ENCODE results near the gene CHMP4A. TPM values are rescaled to one million over a fixed set of nuclear protein-coding genes. Genes with fewer than 3 reads are reported as not detected.

CHMP4A gene
- total and polyA plus RNA-seq, 2 of the 13 experiments (the other 11 are each of a cell fraction or from before 2014, with no cell fraction given) = 83.6 to 113 TPM

DNA sequence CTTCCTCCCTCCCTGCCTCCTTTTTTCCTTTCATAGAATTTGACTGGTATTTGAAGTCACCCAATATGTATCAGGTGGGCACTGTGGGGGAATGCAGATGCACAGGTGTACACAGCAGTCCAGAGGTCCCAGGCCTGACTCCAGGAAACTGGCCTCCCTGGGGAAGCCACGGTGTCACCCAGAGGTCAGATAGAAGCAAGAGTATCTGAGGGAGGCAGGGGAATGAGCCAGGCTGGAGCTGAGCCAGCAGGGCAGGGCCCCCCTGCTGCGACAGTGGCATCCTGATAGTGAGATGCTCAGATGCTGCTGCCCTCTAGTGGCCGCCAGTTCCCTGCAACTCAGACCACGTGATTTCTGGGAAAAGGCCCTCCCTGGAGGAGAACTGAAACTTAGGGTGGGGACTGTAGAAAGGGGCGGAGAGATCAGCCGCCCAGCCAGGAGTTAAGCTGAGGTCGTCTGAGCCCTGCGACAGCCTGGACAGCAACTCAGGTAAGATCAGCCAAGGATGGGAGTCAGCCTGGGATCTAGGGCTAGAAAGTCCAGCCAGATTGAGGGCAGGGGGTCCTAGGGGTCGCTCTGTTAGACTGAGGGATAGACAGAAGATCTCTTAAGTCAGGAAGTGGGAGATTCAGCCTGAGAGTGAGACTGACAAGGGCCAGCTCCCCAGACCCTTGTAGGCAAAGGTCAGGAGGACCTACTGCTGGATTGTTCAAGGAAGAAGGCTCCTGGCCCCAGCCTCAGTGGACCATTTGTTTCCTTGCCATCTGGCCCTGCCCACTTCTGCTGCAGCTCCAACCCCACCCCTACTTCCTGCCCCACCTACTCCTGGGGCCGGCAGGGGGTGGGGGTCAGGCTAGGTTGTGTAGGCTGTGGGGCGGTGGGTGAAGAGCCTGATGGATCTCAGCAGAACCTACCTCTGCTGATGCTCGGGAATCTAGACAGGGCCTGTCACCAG, 52.2 kb downstream of the CHMP4A start, which contains the start of gene IRF9 (continued):
- TF ChIP-seq, protein P1, sequence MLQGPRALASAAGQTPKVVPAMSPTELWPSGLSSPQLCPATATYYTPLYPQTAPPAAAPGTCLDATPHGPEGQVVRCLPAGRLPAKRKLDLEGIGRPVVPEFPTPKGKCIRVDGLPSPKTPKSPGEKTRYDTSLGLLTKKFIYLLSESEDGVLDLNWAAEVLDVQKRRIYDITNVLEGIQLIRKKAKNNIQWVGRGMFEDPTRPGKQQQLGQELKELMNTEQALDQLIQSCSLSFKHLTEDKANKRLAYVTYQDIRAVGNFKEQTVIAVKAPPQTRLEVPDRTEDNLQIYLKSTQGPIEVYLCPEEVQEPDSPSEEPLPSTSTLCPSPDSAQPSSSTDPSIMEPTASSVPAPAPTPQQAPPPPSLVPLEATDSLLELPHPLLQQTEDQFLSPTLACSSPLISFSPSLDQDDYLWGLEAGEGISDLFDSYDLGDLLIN (CRISPR knock-in tag; IDR thresholded peaks at IDR 0.05; ENCODE audit: borderline replicate concordance) = peak; percentile 94
- TF ChIP-seq ELF1 (CRISPR knock-in tag; IDR thresholded peaks at IDR 0.05) (peak; percentile 88), FOXJ3 (CRISPR knock-in tag; IDR thresholded peaks at IDR 0.05; ENCODE audit: borderline replicate concordance) (peak; percentile 73; the same call in 1 of the 2 replicates), ZFP36L1 (CRISPR knock-in tag; IDR thresholded peaks at IDR 0.05) (peak; percentile 100), KLF12 (CRISPR knock-in tag; IDR thresholded peaks at IDR 0.05; ENCODE audit: borderline replicate concordance) (peak; percentile 95), ZNF883 (CRISPR knock-in tag; IDR thresholded peaks at IDR 0.05; ENCODE audit: not compliant biosample characterization) (peak; percentile 93), ZNF350 (CRISPR knock-in tag; IDR thresholded peaks at IDR 0.05; ENCODE audit: borderline replicate concordance, low read depth) (peak; percentile 100), ZNF713 (CRISPR knock-in tag; IDR thresholded peaks at IDR 0.05) (peak; percentile 88; the same call in 1 of the 2 replicates), ASH2L (IDR thresholded peaks at IDR 0.05; ENCODE audit: insufficient read length, low read depth, low read length) (peak; percentile 92), MTF2 (CRISPR knock-in tag; IDR thresholded peaks at IDR 0.05; ENCODE audit: borderline replicate concordance) (no peak; the same call in 1 of the 2 replicates), GZF1 (CRISPR knock-in tag; IDR thresholded peaks at IDR 0.05) (peak; percentile 76; the same call in 1 of the 2 replicates), TEAD2 (CRISPR knock-in tag; IDR thresholded peaks at IDR 0.05) (no peak), SP140L (CRISPR knock-in tag; IDR thresholded peaks at IDR 0.05; ENCODE audit: borderline replicate concordance) (0 out of 2 replicates have a peak, but pooled peaks have one; percentile 97), ZNF230 (CRISPR knock-in tag; IDR thresholded peaks at IDR 0.05) (peak; percentile 89; the same call in 1 of the 2 replicates), HMG20B (CRISPR knock-in tag; conservative IDR thresholded peaks at IDR 0.05) (peak; percentile 97), MYC (CRISPR knock-in tag; IDR thresholded peaks at IDR 0.05; ENCODE audit: borderline replicate concordance) (peak; percentile 99), RFX5 (IDR thresholded peaks at IDR 0.05; ENCODE audit: low read depth, low read length) (peak; percentile 17; the same call in 1 of the 2 replicates), NFKB2 (CRISPR knock-in tag; IDR thresholded peaks at IDR 0.05; ENCODE audit: borderline replicate concordance) (peak; percentile 97), ZSCAN30 (CRISPR knock-in tag; IDR thresholded peaks at IDR 0.05) (peak; percentile 96), ZNF577 (CRISPR knock-in tag; IDR thresholded peaks at IDR 0.05; ENCODE audit: borderline replicate concordance, low read depth) (no peak), KMT2B (CRISPR knock-in tag; IDR thresholded peaks at IDR 0.05) (peak; percentile 91), ZBTB7B (CRISPR knock-in tag; IDR thresholded peaks at IDR 0.05) (peak; percentile 97), ISX (CRISPR knock-in tag; conservative IDR thresholded peaks at IDR 0.05) (0 out of 2 replicates have a peak, but pooled peaks have one; percentile 25), NFRKB (IDR thresholded peaks at IDR 0.05) (no peak)
- TF ChIP-seq, protein P2, sequence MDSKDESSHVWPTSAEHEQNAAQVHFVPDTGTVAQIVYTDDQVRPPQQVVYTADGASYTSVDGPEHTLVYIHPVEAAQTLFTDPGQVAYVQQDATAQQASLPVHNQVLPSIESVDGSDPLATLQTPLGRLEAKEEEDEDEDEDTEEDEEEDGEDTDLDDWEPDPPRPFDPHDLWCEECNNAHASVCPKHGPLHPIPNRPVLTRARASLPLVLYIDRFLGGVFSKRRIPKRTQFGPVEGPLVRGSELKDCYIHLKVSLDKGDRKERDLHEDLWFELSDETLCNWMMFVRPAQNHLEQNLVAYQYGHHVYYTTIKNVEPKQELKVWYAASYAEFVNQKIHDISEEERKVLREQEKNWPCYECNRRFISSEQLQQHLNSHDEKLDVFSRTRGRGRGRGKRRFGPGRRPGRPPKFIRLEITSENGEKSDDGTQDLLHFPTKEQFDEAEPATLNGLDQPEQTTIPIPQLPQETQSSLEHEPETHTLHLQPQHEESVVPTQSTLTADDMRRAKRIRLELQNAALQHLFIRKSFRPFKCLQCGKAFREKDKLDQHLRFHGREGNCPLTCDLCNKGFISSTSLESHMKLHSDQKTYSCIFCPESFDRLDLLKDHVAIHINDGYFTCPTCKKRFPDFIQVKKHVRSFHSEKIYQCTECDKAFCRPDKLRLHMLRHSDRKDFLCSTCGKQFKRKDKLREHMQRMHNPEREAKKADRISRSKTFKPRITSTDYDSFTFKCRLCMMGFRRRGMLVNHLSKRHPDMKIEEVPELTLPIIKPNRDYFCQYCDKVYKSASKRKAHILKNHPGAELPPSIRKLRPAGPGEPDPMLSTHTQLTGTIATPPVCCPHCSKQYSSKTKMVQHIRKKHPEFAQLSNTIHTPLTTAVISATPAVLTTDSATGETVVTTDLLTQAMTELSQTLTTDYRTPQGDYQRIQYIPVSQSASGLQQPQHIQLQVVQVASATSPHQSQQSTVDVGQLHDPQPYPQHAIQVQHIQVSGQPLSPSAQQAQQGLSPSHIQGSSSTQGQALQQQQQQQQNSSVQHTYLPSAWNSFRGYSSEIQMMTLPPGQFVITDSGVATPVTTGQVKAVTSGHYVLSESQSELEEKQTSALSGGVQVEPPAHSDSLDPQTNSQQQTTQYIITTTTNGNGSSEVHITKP (CRISPR knock-in tag; IDR thresholded peaks at IDR 0.05; ENCODE audit: low read depth) = peak; percentile 93

Measured in HepG2 (cell line).